Femur (tissue), 1 donor: ENCODE measurements around the gene LARP4.

Experiments used
- DNase-seq: peaks from one replicate; pipeline ENCODE4 v3.0.0-alpha.2; 2017

The LARP4 gene

DNA sequence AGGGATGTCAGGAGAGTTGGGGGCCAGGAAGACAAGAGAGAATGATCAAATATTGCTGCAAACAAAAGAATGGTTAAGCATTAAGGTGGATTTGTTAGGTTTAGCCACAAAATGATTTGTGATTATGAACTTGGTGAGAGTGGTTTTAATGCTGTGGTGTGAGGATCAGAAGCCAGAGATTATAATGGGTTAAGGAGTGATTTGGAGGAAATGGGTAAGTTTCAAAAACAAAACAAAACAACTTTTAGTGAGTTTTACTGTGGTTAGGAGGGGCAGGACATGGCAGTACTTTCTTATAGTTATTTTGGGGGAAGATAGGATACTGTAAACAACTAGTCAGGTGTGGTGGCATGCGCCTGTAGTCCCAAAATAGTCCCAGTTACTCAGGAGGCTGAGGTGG lies 128.1 kb downstream of the LARP4 start:
- DNase-seq, result no peak

DNA sequence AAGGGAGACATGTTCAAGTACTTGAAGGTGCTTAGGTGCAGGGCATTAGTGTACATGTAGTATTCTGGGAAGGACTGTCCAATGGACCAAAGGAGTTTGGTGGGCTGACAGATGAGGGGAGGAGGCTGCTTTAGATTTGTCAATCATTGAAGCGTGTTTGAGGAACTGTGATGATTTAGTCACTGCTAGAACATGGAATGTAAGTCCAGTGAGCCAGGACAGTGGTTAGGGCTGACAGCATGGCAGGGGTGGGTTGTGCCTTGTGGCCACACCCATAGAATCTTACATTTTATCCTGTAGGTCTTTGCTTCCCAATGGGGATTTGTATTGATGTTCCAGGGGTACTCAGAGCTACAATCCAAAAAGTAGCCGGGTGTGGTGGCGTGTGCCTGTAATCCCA lies 128.7 kb downstream of the LARP4 start:
- no peak for DNase-seq
